Effector memory CD4-positive, alpha-beta T cell (primary cell): Measurements from ENCODE around the gene CNGA1.
"Not testable (repeated sequence)": the region's sequence is repeated elsewhere in the genome, so short reads cannot be mapped to it uniquely, and the experiment has no call there.

ENCODE experiments used
- DNase-seq, 3 donors: peaks; one replicate each; pipeline ENCODE4 v3.0.0-alpha.2; 2020
- H3K27ac ChIP-seq: 2 replicates; pipeline ENCODE4 v1.7.0; 2013; ENCODE audit warnings: mild to moderate bottlenecking, low read length, moderate library complexity; ENCODE audit not compliant: insufficient read depth, poor library complexity, severe bottlenecking
- H3K27me3 ChIP-seq: replicated peaks from 2 replicates; pipeline ENCODE4 v1.7.0; 2013; ENCODE audit warnings: mild to moderate bottlenecking, low read length; ENCODE audit not compliant: insufficient read depth, control insufficient read depth, poor library complexity, severe bottlenecking
- H3K36me3 ChIP-seq: 2 replicates; pipeline ENCODE4 v1.7.0; 2013; ENCODE audit warnings: mild to moderate bottlenecking, low read length, moderate library complexity; ENCODE audit not compliant: control insufficient read depth, insufficient read depth
- H3K4me1 ChIP-seq: 2 replicates; pipeline ENCODE4 v1.7.0; 2013; ENCODE audit warnings: low read length, mild to moderate bottlenecking; ENCODE audit not compliant: control insufficient read depth, insufficient read depth, poor library complexity, severe bottlenecking
- H3K4me3 ChIP-seq: 2 replicates; pipeline ENCODE4 v1.7.0; 2013; ENCODE audit warnings: low read length, low read depth, mild to moderate bottlenecking; ENCODE audit not compliant: insufficient read depth, poor library complexity, severe bottlenecking
- H3K9me3 ChIP-seq: 2 replicates; pipeline ENCODE4 v1.7.0; 2013; ENCODE audit warnings: mild to moderate bottlenecking, low read length, moderate library complexity; ENCODE audit not compliant: control insufficient read depth

The CNGA1 gene

GRCh38 chr4:47996021-47996420 lies 20.5 kb downstream of the CNGA1 start:
- H3K27ac ChIP-seq, result no peak overlapping the region
- DNase-seq, result no peak

DNA sequence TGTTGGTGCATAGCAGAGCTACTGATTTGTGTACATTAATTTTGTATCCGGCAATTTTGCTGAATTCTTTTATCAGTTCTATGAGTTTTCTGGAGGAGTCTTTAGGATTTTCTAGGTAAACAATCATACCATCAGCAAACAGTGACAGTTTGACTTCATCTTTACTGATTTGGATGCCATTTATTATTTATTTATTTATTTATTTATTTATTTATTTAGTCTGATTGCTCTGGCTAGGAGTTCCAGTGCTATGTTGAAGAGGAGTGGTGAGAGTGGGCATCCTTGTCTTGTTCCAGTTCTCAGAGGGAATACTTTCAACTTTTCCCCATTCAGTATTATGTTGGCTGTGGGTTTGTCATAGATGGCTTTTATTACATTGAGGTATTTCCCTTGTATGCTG lies 24.0 kb downstream of the CNGA1 start:
- not testable (repeated sequence) for H3K27me3 ChIP-seq, H3K9me3 ChIP-seq, H3K36me3 ChIP-seq, H3K4me3 ChIP-seq, H3K4me1 ChIP-seq, DNase-seq, H3K27ac ChIP-seq

More at GRCh38 chr4:47996021-47996420, 20.5 kb downstream of the CNGA1 start:
- Histone ChIP-seq H3K9me3 (no peaks in the 10 kb centered on the region), H3K36me3 (no peaks in the 10 kb centered on the region), H3K4me3 (no peak overlapping the region), H3K27me3 (no peaks in the 10 kb centered on the region), H3K4me1 (no peaks in the 10 kb centered on the region)

DNA sequence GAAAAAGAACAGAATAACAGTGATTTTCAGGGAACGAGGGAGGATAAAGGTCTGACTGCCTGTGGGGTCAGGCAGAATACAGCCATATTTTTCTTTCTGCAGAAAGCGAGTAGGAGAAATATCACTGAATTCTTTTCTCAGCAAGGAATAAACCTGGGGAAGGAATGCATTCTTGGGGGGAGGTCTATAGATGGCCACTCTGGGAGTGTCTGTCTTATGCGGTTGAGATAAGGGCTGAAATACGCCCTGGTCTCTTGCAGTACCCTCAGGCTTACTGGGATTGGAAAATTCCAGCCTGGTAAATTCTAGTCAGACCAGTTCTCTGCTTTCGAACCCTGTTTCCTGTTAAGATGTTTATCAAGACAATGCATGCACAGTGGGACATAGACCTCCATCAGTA lies 26.3 kb downstream of the CNGA1 start:
- Histone ChIP-seq H3K9me3 (no peaks in the 10 kb centered on the region), H3K27ac (no peak overlapping the region), H3K4me1 (no peaks in the 10 kb centered on the region), H3K27me3 (no peaks in the 10 kb centered on the region), H3K36me3 (no peaks in the 10 kb centered on the region), H3K4me3 (no peak overlapping the region)
- no peak for DNase-seq

- no peaks in the 10 kb centered on the region for H3K4me1 ChIP-seq
- no peaks in the 10 kb centered on the region for H3K9me3 ChIP-seq
- no peaks in the 10 kb centered on the region for H3K36me3 ChIP-seq
- H3K27me3 ChIP-seq, result no peaks in the 10 kb centered on the region
- no peak overlapping the region for H3K27ac ChIP-seq
- DNase-seq, result no peak
- no peak overlapping the region for H3K4me3 ChIP-seq
These were observed 41.9 kb downstream of the CNGA1 start for GRCh38 chr4:47974566-47974965.

DNA sequence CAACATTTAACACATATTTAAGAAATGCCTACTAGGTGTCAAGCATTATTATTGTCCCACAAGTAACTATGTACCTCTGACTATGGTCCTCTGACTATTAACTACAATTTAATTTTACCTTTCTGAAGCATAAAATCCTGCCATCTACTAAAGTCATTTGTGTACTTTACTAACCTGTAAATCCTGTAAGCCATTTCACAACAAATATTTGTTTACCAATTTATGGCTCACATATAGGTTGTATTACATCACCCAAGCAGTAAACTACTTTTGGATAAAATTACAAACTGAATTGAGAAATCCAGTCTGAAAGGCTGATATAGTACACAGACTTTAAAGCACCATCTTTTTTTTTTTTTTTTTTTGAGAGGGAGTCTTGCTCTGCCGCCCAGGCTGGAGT lies 43.8 kb downstream of the CNGA1 start:
- DNase-seq, result no peak
- H3K4me1 ChIP-seq, result no peaks in the 10 kb centered on the region
- H3K4me3 ChIP-seq, result no peak overlapping the region
- H3K9me3 ChIP-seq, result no peaks in the 10 kb centered on the region
- no peaks in the 10 kb centered on the region for H3K27me3 ChIP-seq
- H3K27ac ChIP-seq, result no peak overlapping the region
- H3K36me3 ChIP-seq, result no peaks in the 10 kb centered on the region

- Histone ChIP-seq H3K9me3 (no peaks in the 10 kb centered on the region), H3K36me3 (no peaks in the 10 kb centered on the region), H3K4me3 (no peak overlapping the region), H3K27me3 (no peaks in the 10 kb centered on the region), H3K27ac (no peak overlapping the region), H3K4me1 (no peaks in the 10 kb centered on the region)
- DNase-seq, result no peak
These were observed 44.3 kb downstream of the CNGA1 start for GRCh38 chr4:47972181-47972580.

DNA sequence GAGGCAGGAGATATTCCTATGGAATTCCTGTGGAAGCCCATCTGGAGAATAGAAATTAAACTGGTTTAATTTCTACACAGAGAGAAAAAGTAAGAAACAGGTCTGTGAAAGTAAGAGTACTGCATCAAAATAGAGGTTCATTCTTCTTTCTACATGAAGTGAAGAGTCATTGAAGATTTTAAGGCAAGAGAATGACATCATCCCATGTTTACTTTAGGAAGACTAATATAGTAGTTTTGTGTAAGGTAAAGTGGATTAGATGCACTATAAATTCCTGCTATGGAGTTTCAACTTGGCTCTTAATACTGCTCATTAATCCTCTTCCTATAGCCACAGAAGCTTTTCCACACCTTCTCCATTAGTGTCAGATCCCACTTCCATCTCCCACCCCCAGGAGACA lies 47.6 kb downstream of the CNGA1 start:
- no peak overlapping the region for H3K4me3 ChIP-seq
- H3K9me3 ChIP-seq, result no peaks in the 10 kb centered on the region
- no peak overlapping the region for H3K27ac ChIP-seq
- no peaks in the 10 kb centered on the region for H3K36me3 ChIP-seq
- H3K27me3 ChIP-seq, result no peaks in the 10 kb centered on the region
- H3K4me1 ChIP-seq, result no peaks in the 10 kb centered on the region
- DNase-seq, result no peak

DNA sequence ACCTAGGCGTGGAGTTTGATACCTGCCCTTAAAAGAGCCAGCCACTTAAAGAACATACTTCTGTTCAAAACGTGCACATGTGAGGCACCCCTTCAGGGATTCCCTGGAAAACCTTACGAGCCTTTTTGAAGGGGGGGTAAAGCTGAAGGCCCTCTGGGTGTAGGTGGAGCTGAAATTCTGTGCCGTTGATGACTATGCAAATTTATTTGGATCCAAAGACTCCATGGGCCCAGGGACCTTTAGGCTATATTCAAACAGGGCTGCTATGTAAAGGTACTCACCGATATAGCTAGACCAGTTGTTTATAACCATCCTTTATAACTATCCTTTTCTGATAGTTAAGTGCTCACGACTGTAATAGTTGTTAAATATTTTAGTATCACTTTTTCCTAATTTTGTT lies 61.8 kb downstream of the CNGA1 start:
- no peak overlapping the region for H3K4me3 ChIP-seq
- H3K27ac ChIP-seq, result no peak overlapping the region
- no peaks in the 10 kb centered on the region for H3K36me3 ChIP-seq
- H3K4me1 ChIP-seq, result no peaks in the 10 kb centered on the region
- DNase-seq, result no peak
- H3K9me3 ChIP-seq, result no peaks in the 10 kb centered on the region
- H3K27me3 ChIP-seq, result no peaks in the 10 kb centered on the region

- H3K4me3 ChIP-seq, result no peak overlapping the region
- H3K9me3 ChIP-seq, result no peaks in the 10 kb centered on the region
- H3K36me3 ChIP-seq, result no peaks in the 10 kb centered on the region
- H3K27ac ChIP-seq, result no peak overlapping the region
- H3K4me1 ChIP-seq, result no peaks in the 10 kb centered on the region
- no peaks in the 10 kb centered on the region for H3K27me3 ChIP-seq
- no peak for DNase-seq
These were observed 62.2 kb downstream of the CNGA1 start for GRCh38 chr4:47954245-47954644.

DNA sequence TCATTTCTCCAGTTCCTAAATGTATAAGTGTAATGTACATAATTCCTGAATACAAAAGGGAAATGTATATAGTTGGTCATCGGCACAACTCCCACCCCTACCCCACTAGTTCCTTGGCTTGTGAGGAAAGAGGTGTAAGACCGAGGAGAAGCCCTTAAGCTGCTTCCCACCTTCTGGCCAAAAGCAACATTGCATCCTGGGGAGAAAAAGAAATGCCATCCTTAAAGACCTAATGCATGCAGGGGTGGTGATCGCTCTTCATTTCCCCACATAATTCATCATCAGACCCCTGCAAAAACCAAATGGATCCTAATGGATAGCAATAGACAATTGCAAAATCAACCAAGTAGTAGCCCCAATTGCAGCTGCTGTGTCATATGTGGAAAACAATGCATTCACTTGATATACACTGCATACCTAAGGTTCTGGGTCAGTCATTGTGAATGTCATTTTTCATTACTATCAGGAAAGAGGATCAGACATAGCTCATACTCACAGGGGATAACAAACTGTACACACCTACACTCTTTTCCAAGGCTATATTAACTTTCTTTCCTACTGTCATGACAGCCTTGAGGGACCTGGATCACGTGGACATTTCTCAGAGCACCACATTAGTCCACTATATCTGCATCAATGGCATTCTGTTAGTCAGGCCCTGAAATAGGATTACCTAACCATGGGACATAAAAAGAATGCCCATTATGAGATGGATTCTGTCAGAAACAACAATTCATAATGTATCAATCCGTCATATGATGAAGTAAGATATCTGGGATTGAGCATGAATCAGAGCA lies 70.4 kb downstream of the CNGA1 start:
- no peaks in the 10 kb centered on the region for H3K4me1 ChIP-seq
- no peaks in the 10 kb centered on the region for H3K36me3 ChIP-seq
- no peak overlapping the region for H3K4me3 ChIP-seq
- H3K9me3 ChIP-seq, result no peaks in the 10 kb centered on the region
- H3K27ac ChIP-seq, result no peak overlapping the region
- no peaks in the 10 kb centered on the region for H3K27me3 ChIP-seq
- DNase-seq, result no peak
